ENCODE data around the gene CRYBB2. TPM values are rescaled to one million over a fixed set of nuclear protein-coding genes. Genes with fewer than 3 reads are reported as not detected.

CRYBB2 gene
- polyA plus RNA-seq, 3 donors: not detected

DNA sequence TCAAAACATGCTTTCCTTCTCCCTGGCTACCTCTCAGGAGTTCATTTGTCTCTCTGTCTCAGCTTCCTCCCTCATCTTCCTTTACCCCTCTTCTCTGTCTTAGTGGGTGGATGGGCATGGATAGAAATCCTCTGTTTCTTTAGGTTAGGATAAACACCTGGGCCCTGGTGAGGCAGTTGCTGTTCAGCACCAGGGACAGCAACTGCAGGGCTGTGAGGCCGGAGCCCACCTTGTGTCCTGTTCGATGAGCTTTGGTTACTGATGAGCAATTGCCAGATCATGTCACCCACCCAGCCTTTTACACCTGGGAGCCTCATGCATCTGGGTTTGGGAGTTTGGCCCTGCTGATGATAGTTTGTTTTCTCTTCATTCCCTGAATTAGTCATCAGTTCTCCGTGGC, 25.9 kb upstream of the CRYBB2 start:
- no peak for DNase-seq
- H4K20me1 ChIP-seq (ENCODE audit: insufficient read depth, low read length): no peaks in the 10 kb centered on the region
- TF ChIP-seq, protein P1, sequence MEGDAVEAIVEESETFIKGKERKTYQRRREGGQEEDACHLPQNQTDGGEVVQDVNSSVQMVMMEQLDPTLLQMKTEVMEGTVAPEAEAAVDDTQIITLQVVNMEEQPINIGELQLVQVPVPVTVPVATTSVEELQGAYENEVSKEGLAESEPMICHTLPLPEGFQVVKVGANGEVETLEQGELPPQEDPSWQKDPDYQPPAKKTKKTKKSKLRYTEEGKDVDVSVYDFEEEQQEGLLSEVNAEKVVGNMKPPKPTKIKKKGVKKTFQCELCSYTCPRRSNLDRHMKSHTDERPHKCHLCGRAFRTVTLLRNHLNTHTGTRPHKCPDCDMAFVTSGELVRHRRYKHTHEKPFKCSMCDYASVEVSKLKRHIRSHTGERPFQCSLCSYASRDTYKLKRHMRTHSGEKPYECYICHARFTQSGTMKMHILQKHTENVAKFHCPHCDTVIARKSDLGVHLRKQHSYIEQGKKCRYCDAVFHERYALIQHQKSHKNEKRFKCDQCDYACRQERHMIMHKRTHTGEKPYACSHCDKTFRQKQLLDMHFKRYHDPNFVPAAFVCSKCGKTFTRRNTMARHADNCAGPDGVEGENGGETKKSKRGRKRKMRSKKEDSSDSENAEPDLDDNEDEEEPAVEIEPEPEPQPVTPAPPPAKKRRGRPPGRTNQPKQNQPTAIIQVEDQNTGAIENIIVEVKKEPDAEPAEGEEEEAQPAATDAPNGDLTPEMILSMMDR (IDR thresholded peaks at IDR 0.05): no peak
- H3K9me3 Mint-ChIP-seq: no peaks in the 10 kb centered on the region
- H3K27me3 ChIP-seq (ENCODE audit: control insufficient read depth in 2 of 2, insufficient read depth in 2 of 2, low read length in 2 of 2): no peaks in the 10 kb centered on the region
- no peaks in the 10 kb centered on the region for H3K79me2 ChIP-seq (ENCODE audit: insufficient read depth, low read length)
- no peak overlapping the region for H3K27ac Mint-ChIP-seq
- no peaks in the 10 kb centered on the region for H3K4me1 ChIP-seq (ENCODE audit: control insufficient read depth in 1 of 2, insufficient read depth in 2 of 2, low read length in 2 of 2)
- H3K9ac ChIP-seq (ENCODE audit: insufficient read depth, low read length, poor library complexity, severe bottlenecking): no peak overlapping the region
- no CpG with 5 or more reads among the region's 3 CpGs for WGBS (ENCODE audit: insufficient coverage)
- H3K36me3 ChIP-seq (replicated peaks in 1 of 2; ENCODE audit: control insufficient read depth in 1 of 2, insufficient read depth in 2 of 2, low read length in 2 of 2): no peaks in the 10 kb centered on the region
- H3K4me2 ChIP-seq (replicated peaks; ENCODE audit: extremely low read depth, low read length, poor library complexity, severe bottlenecking): no peak overlapping the region
- H3K27ac ChIP-seq (ENCODE audit: low read depth in 1 of 2, low read length in 2 of 2): no peak overlapping the region
- no peak overlapping the region for H3K4me3 ChIP-seq (replicated peaks in 1 of 3; ENCODE audit: low read depth in 2 of 3, low read length in 3 of 3)
- no peaks in the 10 kb centered on the region for H3K9me3 ChIP-seq (replicated peaks in 1 of 2; ENCODE audit: control insufficient read depth in 1 of 2, insufficient read depth in 1 of 2, low read length in 2 of 2)
- no peaks in the 10 kb centered on the region for H3K36me3 Mint-ChIP-seq
- H3K27me3 Mint-ChIP-seq (ENCODE audit: low read depth in 3 of 3): peaks cover 0 to 1% (median 0%) of the 10 kb centered on the region in 3 donors
- no peaks in the 10 kb centered on the region for H3K4me1 Mint-ChIP-seq
- H2AFZ ChIP-seq (ENCODE audit: insufficient read depth, low read depth, low read length, poor library complexity, severe bottlenecking): no peak overlapping the region
- H3K4me3 Mint-ChIP-seq: no peak overlapping the region
- intact Hi-C loops (cut with micrococcal nuclease): no loop called here

GRCh38 chr22:25196326-25196725, 23.1 kb upstream of the CRYBB2 start:
- no peak overlapping the region for H3K4me2 ChIP-seq (replicated peaks; ENCODE audit: extremely low read depth, low read length, poor library complexity, severe bottlenecking)
- TF ChIP-seq, protein P1 (IDR thresholded peaks at IDR 0.05): no peak
- no peaks in the 10 kb centered on the region for H3K4me1 ChIP-seq (ENCODE audit: control insufficient read depth in 1 of 2, insufficient read depth in 2 of 2, low read length in 2 of 2)
- Mint-ChIP-seq H3K27ac (no peak overlapping the region), H3K27me3 (ENCODE audit: low read depth in 3 of 3) (peaks cover 0 to 2% (median 0%) of the 10 kb centered on the region in 3 donors), H3K36me3 (no peaks in the 10 kb centered on the region), H3K9me3 (no peaks in the 10 kb centered on the region), H3K4me3 (no peak overlapping the region), H3K4me1 (no peaks in the 10 kb centered on the region)
- intact Hi-C loops (cut with micrococcal nuclease): no loop called here
- DNase-seq: no peak
- H2AFZ ChIP-seq (ENCODE audit: insufficient read depth, low read depth, low read length, poor library complexity, severe bottlenecking): no peak overlapping the region
- H4K20me1 ChIP-seq (ENCODE audit: insufficient read depth, low read length): no peaks in the 10 kb centered on the region
- no peaks in the 10 kb centered on the region for H3K79me2 ChIP-seq (ENCODE audit: insufficient read depth, low read length)
- no peak overlapping the region for H3K4me3 ChIP-seq (replicated peaks in 1 of 3; ENCODE audit: low read depth in 2 of 3, low read length in 3 of 3)
- no peaks in the 10 kb centered on the region for H3K36me3 ChIP-seq (replicated peaks in 1 of 2; ENCODE audit: control insufficient read depth in 1 of 2, insufficient read depth in 2 of 2, low read length in 2 of 2)
- H3K27me3 ChIP-seq (ENCODE audit: control insufficient read depth in 2 of 2, insufficient read depth in 2 of 2, low read length in 2 of 2): no peaks in the 10 kb centered on the region
- H3K9ac ChIP-seq (ENCODE audit: insufficient read depth, low read length, poor library complexity, severe bottlenecking): no peak overlapping the region
- no peak overlapping the region for H3K27ac ChIP-seq (ENCODE audit: low read depth in 1 of 2, low read length in 2 of 2)
- 93% methylated on average over 5 of the region's 5 CpGs for WGBS (ENCODE audit: insufficient coverage)
- no peaks in the 10 kb centered on the region for H3K9me3 ChIP-seq (replicated peaks in 1 of 2; ENCODE audit: control insufficient read depth in 1 of 2, insufficient read depth in 1 of 2, low read length in 2 of 2)
